IMR-90 (cell line): ENCODE results near the gene CASP2. TPM values are rescaled to one million over a fixed set of nuclear protein-coding genes. Genes with fewer than 3 reads are reported as not detected.

Experiments
- ATAC-seq: fragments of 200-7000 bp; cut with Tn5 transposase; 2 replicates; pipeline ENCODE4 v1.9.1; 2020; ENCODE audit warnings: low read depth, mild to moderate bottlenecking, moderate library complexity
- BruUV-seq: library from RNA; stranded (reverse); fragments of 400-500 nt; replicated peaks from 2 replicates; lab custom pipeline; 2021; lab: Mats Ljungman, UMichigan
- CTCF ChIA-PET: fragments of 300-600 bp; formaldehyde crosslinking; extraction: SDS; loops from one replicate; lab custom pipeline; 2021; ENCODE audit warnings: antibody characterized with exemption; lab: Yijun Ruan, JAX
- POLR2A ChIA-PET: fragments of 300-600 bp; sonication (Branson Sonifier 250); formaldehyde crosslinking; loops from one replicate; lab custom pipeline; 2022; ENCODE audit warnings: antibody characterized with exemption; ENCODE audit not compliant: unreplicated experiment; lab: Charles Lee
- DNase-seq: peaks from one replicate; pipeline ENCODE4 v3.0.0; 2013
- H2AFZ ChIP-seq: replicated peaks from 2 replicates; pipeline ENCODE3; 2013; ENCODE audit warnings: low read length, mild to moderate bottlenecking; ENCODE audit not compliant: poor library complexity
- H2AK5ac ChIP-seq: 2 replicates; pipeline ENCODE4 v1.6.1; 2013; ENCODE audit warnings: low read depth, low read length, inconsistent platforms
- H2AK9ac ChIP-seq: replicated peaks from 2 replicates; pipeline ENCODE3; 2013; ENCODE audit warnings: mild to moderate bottlenecking, low read depth, low read length, moderate library complexity; ENCODE audit not compliant: poor library complexity
- H2BK120ac ChIP-seq: 2 replicates; pipeline ENCODE4 v1.6.1; 2013; ENCODE audit warnings: low read depth, low read length, inconsistent platforms
- H2BK15ac ChIP-seq: 3 replicates; pipeline ENCODE4 v1.6.1; 2013; ENCODE audit warnings: low read depth, low read length, inconsistent platforms
- H2BK20ac ChIP-seq: 2 replicates; pipeline ENCODE4 v1.6.1; 2013; ENCODE audit warnings: low read depth, mild to moderate bottlenecking, inconsistent platforms, low read length, moderate library complexity
- H2BK5ac ChIP-seq: 2 replicates; pipeline ENCODE4 v1.6.1; 2013; ENCODE audit warnings: mild to moderate bottlenecking, low read depth, low read length, inconsistent platforms; ENCODE audit not compliant: poor library complexity, severe bottlenecking
- H3K14ac ChIP-seq: replicated peaks from 2 replicates; pipeline ENCODE4 v1.6.1; 2013; ENCODE audit warnings: low read depth, low read length, inconsistent platforms
- H3K18ac ChIP-seq: 2 replicates; pipeline ENCODE4 v1.6.1; 2013; ENCODE audit warnings: low read depth, low read length, control low read depth
- H3K23ac ChIP-seq: 2 replicates; pipeline ENCODE4 v1.6.1; 2013; ENCODE audit warnings: low read depth, low read length, inconsistent platforms
- H3K27ac ChIP-seq: 2 replicates; pipeline ENCODE4 v1.5.1; 2013; ENCODE audit warnings: mild to moderate bottlenecking, control low read depth, low read length; ENCODE audit not compliant: insufficient read depth
- H3K27me3 ChIP-seq: 2 replicates; pipeline ENCODE4 v1.6.1; 2013; ENCODE audit warnings: low read length; ENCODE audit not compliant: control insufficient read depth, insufficient read depth
- H3K36me3 ChIP-seq: 2 replicates; pipeline ENCODE4 v1.6.1; 2013; ENCODE audit warnings: low read length, mixed read lengths; ENCODE audit not compliant: control insufficient read depth, insufficient read depth
- H3K4ac ChIP-seq: 2 replicates; pipeline ENCODE4 v1.6.1; 2013; ENCODE audit warnings: low read depth, low read length, inconsistent platforms
- H3K4me1 ChIP-seq: 2 replicates; pipeline ENCODE4 v1.6.1; 2013; ENCODE audit warnings: low read length, mixed read lengths; ENCODE audit not compliant: control insufficient read depth, insufficient read depth
- H3K4me2 ChIP-seq: 2 replicates; pipeline ENCODE4 v1.6.1; 2013; ENCODE audit warnings: low read depth, mild to moderate bottlenecking, control low read depth, low read length, moderate library complexity
- H3K4me3 ChIP-seq: 2 replicates; pipeline ENCODE4 v1.5.1; 2013; ENCODE audit warnings: low read depth, mild to moderate bottlenecking, control low read depth, low read length, moderate library complexity; ENCODE audit not compliant: insufficient read depth
- H3K56ac ChIP-seq: 2 replicates; pipeline ENCODE4 v1.6.1; 2013; ENCODE audit warnings: low read length, inconsistent platforms; ENCODE audit not compliant: insufficient read depth; ENCODE audit errors: extremely low read depth
- H3K79me1 ChIP-seq, 2 experiments: 2 replicates each; pipeline ENCODE4 v1.6.1; 2013; ENCODE audit warnings: low read length in 2 of 2, inconsistent platforms in 1 of 2, low read depth in 1 of 2
- H3K9ac ChIP-seq: 2 replicates; pipeline ENCODE4 v1.6.1; 2013; ENCODE audit warnings: low read depth, low read length, control low read depth
- H3K9me1 ChIP-seq: 2 replicates; pipeline ENCODE4 v1.6.1; 2013; ENCODE audit warnings: low read length, inconsistent platforms; ENCODE audit not compliant: insufficient read depth
- H3K9me3 ChIP-seq: 2 replicates; pipeline ENCODE4 v1.6.1; 2013; ENCODE audit warnings: low read length; ENCODE audit not compliant: control insufficient read depth, insufficient read depth
- H4K20me1 ChIP-seq: 2 replicates; pipeline ENCODE4 v1.6.1; 2013; ENCODE audit warnings: low read length, inconsistent platforms; ENCODE audit not compliant: insufficient read depth
- H4K5ac ChIP-seq: 2 replicates; pipeline ENCODE4 v1.6.1; 2013; ENCODE audit warnings: mild to moderate bottlenecking, low read depth, low read length, control low read depth
- H4K8ac ChIP-seq, 2 experiments: 2 replicates each; pipeline ENCODE4 v1.6.1; 2013; ENCODE audit warnings: low read depth in 2 of 2, low read length in 2 of 2, control low read depth in 1 of 2, inconsistent platforms in 1 of 2
- H4K91ac ChIP-seq: 2 replicates; pipeline ENCODE4 v1.6.1; 2013; ENCODE audit warnings: low read depth, low read length, inconsistent platforms; ENCODE audit not compliant: insufficient read depth
- BHLHE40 ChIP-seq: fragments of 150-350 bp; IDR thresholded peaks from 2 replicates; pipeline ENCODE4 v1.6.1; 2016; ENCODE audit warnings: mild to moderate bottlenecking, low read depth, low read length
- MAZ ChIP-seq: IDR thresholded peaks from 2 replicates; pipeline ENCODE4 v1.6.1; 2012; ENCODE audit warnings: low read depth, mild to moderate bottlenecking, low read length, improper control_type of control experiment, moderate library complexity, borderline replicate concordance
- POLR2A ChIP-seq: IDR thresholded peaks from 2 replicates; pipeline ENCODE4 v1.6.1; 2012; ENCODE audit warnings: mild to moderate bottlenecking, low read depth, low read length
- RAD21 ChIP-seq: IDR thresholded peaks from 2 replicates; pipeline ENCODE4 v1.6.1; 2012; ENCODE audit warnings: low read length, improper control_type of control experiment
- WGBS, 2 experiments: methylation state at CpG; one replicate each; pipeline versions ENCODE4 v1.1.5 to v1.1.7; 2013; ENCODE audit warnings: missing lambda C conversion rate in 2 of 2; ENCODE audit not compliant: insufficient read length in 1 of 2; ENCODE audit errors: extremely low coverage in 2 of 2; 5-methylcytosine and 5-hydroxymethylcytosine counted together
- dilution Hi-C: fragments of 300-500 bp; cut with HindIII; formaldehyde crosslinking; loops from one replicate; pipeline ENCODE4 v1.14.3; 2018; ENCODE audit warnings: low sequenced_read_pairs; ENCODE audit not compliant: unreplicated experiment
- in situ Hi-C: fragments of 300-500 bp; cut with MboI; formaldehyde crosslinking; loops from 3 replicates; pipeline ENCODE4 v1.14.3; 2019; ENCODE audit warnings: low sequenced_read_pairs, inconsistent platforms, mixed read lengths
- intact Hi-C: fragments of 100-400 bp; cut with micrococcal nuclease; formaldehyde crosslinking; loops from 2 replicates; pipeline ENCODE4 v1.10.0; 2022
- polyA plus RNA-seq, 3 experiments: library from polyadenylated mRNA; depleted of rRNA; stranded (reverse); fragments of >200 nt; gene quantifications; 2 replicates each; pipeline ENCODE4 v1.2.3, GENCODE V29; 2012; ENCODE audit warnings: low replicate concordance in 1 of 3
- total RNA-seq: library from RNA; depleted of rRNA; stranded (reverse); fragments of >200 nt; gene quantifications from 2 replicates; pipeline ENCODE4 v1.2.3, GENCODE V29; 2012

The CASP2 gene
- total and polyA plus RNA-seq, 2 of the 4 experiments (the other 2 are of a cell fraction), result 15.4 to 25.6 TPM

GRCh38 chr7:143290293-143290692 is 2.1 kb downstream of the CASP2 start:
- no TSS peak for BruUV-seq
- intact Hi-C loops (no loop called here), in situ Hi-C loops (no loop called here), dilution Hi-C loops (no loop called here)
- peak overlapping the region; percentile 15; the same call in 1 of the 2 replicates for H3K4ac ChIP-seq
- no peak overlapping the region for H2BK15ac ChIP-seq
- H2AFZ ChIP-seq, result no peak overlapping the region
- ATAC-seq (no peak), DNase-seq (no peak)
- H4K5ac ChIP-seq, result no peak overlapping the region
- no peak overlapping the region for H2BK5ac ChIP-seq
- peak overlapping the region; percentile 59 for H3K23ac ChIP-seq
- no peak overlapping the region for H2AK5ac ChIP-seq
- H3K56ac ChIP-seq, result no peak overlapping the region
- peaks cover 9% of the 10 kb centered on the region; the same call in 1 of the 2 replicates for H4K20me1 ChIP-seq
- no peak overlapping the region for H2AK9ac ChIP-seq
- peaks cover 13 to 41% of the 10 kb centered on the region in 2 experiments; a peak in 3 of 4 replicates for H3K79me1 ChIP-seq
- H3K27ac ChIP-seq, result no peak overlapping the region
- H3K27me3 ChIP-seq, result no peaks in the 10 kb centered on the region
- no peak overlapping the region for H3K9ac ChIP-seq
- TF ChIP-seq BHLHE40 (no peak), MAZ (no peak), RAD21 (no peak), POLR2A (no peak)
- H3K18ac ChIP-seq, result no peak overlapping the region
- no peak overlapping the region for H3K14ac ChIP-seq
- H2BK20ac ChIP-seq, result no peak overlapping the region
- ChIA-PET POLR2A (interaction anchor here (0.6 kb wide), 1 partner anchor 30 kb away, joined by 6 read pairs; no protein-coding TSS in a partner anchor), CTCF (no interaction called here)
- H3K9me1 ChIP-seq, result peaks cover 6% of the 10 kb centered on the region; the same call in 1 of the 2 replicates
- H4K8ac ChIP-seq, result no peak overlapping the region
- no peak overlapping the region for H4K91ac ChIP-seq
- no CpG with 5 or more reads among the region's 4 CpGs for WGBS, 2 experiments
- H3K9me3 ChIP-seq, result no peaks in the 10 kb centered on the region
- H2BK120ac ChIP-seq, result no peak overlapping the region
- H3K4me3 ChIP-seq, result no peak overlapping the region
- H3K4me2 ChIP-seq, result peak overlapping the region; percentile 5; the same call in 1 of the 2 replicates
- peaks cover 5% of the 10 kb centered on the region; the same call in 1 of the 2 replicates for H3K4me1 ChIP-seq
- H3K36me3 ChIP-seq, result peaks cover 22% of the 10 kb centered on the region
